GM18505 (cell line): ENCODE data around the gene ADCY5.
A peak's percentile ranks its signal among the peaks of the same experiment; 100 is the strongest.

ENCODE experiments used
- ATAC-seq: cut with Tn5 transposase; IDR thresholded peaks from one replicate; pipeline ENCODE4 v1.9.1; 2021; ENCODE audit not compliant: unreplicated experiment
- POLR2A ChIP-seq: IDR thresholded peaks from 4 replicates; pipeline ENCODE4 v1.6.1; 2011; ENCODE audit warnings: borderline replicate concordance; ENCODE audit not compliant: insufficient read depth, insufficient read length; ENCODE audit errors: extremely low read depth

The ADCY5 gene

DNA sequence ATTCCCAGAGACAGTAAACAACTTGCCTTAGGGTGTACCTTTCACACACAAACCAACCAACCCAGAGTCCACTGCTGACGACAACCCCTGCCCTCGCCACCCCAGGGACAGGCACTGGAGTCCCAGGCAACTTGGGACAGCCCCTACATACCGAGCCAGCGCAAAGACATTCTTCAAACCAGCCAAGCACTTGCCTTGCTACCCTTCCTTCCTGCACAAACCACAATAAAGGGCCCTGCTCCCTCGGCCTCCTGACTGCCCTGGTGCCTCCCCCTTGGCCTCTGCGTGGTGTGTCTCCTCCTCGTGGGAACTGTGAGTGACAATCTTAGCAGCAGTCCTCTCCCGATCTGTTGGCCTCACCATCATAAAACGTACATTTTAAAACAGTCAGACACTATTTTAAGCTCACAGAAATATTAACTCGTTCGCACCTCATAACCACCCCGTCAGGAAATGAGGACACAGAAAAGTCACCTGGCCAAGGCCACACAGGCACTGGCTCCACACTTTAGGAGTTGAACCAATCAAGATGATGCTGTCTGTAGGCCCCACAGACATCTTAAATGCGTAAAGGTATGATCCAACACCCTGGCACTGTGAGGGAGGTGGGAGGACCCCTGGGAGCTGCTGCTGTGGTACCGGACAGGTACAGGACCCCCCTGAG is 113.8 kb downstream of the ADCY5 start:
- no peak for ATAC-seq
- no peak for TF ChIP-seq POLR2A

DNA sequence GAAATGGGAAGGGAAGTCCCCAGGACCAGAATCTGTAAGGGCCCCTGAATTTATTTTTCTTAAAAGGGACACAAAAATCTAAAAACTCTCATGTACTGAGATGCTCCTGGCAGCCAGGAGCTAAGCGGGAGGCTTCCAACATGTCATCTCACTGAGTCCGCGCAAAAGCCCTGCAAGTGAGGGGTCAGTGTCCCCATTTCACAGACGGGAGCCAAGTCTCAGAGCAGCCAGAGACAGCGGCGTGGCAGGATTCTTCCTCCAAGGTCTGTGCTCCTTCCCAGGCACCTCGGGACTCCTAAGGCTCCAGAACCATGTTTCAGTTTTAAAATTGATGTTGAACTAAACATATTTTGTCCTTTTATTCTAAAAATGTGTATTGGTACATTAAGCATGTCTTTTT is 114.8 kb downstream of the ADCY5 start:
- no peak for TF ChIP-seq POLR2A
- no peak for ATAC-seq

DNA sequence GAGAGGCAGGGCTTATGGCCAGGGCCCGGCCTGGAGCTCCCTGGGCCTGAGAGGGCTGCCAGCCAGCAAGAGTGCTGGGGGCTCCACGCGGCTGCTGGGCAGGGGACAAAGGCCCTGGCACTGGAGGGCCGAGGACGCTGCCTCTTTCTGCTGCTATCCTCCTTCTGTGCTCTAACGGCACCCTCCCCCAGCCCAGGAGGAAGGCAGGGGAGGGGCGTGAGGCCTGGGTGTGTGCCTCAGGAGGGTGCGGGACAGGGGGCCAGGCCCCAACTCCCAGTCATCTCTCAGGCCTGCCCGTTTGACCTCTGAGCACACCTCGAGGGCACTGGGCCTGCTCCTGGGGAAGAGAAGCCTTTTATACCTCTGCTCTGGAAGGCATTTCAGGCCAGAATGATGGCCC is 115.5 kb downstream of the ADCY5 start:
- ATAC-seq: no peak
- TF ChIP-seq POLR2A: no peak

DNA sequence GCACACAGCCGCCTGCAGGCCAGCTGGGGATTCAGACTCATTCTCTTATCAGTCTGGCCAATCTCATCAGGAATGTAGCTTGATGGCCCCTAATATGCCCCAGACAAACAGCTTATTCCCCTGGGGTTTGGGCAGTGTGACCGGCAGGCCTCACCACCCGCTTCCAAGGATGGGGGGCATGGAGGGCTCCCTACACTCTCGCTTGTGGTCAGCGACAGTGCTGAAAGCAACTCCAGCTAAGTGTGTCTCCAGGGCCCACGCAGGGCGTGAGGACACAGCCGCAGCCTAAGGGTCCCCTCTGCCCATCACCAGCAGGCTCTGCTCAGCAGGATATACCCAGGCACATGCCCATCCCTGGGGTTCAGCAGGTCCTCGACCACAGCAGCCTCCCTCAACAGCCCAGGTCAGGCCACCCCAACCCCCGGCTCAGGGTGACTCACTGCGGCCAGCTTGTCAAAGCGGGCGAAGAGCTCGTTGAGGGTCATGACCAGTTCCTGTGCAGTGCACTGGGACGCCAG is 116.7 kb downstream of the ADCY5 start:
- no peak for ATAC-seq
- TF ChIP-seq POLR2A: no peak

DNA sequence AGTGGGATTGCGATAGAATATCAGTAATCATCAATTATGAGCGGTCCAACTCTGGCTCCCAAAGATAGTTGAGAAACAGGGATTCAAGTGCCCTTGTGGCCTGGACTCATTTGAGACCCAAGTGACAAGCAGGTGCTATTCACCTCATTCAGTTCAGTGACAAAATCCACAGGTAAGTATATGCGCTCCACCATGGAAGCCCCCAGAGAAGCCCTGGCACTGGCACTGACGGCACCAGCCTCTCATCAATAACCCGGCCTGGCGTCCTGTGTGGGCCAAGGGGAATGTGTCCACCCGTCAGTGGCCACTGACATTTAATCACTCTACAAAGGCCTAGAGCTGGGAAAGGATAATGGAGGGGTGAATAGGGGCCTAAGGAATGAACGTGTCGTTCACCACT is 117.2 kb downstream of the ADCY5 start:
- ATAC-seq: no peak

DNA sequence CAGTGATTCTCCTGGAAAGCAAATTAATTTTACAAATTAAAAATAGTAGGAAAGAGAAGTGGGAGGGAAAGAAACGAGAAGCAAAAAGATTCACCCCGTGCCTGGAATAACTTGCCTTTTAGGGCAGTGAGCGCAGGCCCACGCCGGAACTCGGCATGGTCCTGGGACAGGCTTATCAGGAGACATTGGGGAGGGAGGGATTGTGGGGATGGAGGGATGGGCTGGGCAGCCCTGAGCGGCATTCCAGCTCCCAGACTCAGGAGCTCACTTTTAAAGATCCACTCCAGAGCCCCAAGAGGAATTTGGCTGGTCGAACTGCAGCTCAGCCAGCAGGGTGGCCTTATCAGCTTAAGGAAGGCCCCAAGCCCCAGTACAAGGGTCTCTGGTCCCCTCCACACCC is 117.9 kb downstream of the ADCY5 start:
- no peak for ATAC-seq
- no peak for TF ChIP-seq POLR2A

More for the DNA sequence above, 117.2 kb downstream of the ADCY5 start:
- TF ChIP-seq POLR2A: no peak

DNA sequence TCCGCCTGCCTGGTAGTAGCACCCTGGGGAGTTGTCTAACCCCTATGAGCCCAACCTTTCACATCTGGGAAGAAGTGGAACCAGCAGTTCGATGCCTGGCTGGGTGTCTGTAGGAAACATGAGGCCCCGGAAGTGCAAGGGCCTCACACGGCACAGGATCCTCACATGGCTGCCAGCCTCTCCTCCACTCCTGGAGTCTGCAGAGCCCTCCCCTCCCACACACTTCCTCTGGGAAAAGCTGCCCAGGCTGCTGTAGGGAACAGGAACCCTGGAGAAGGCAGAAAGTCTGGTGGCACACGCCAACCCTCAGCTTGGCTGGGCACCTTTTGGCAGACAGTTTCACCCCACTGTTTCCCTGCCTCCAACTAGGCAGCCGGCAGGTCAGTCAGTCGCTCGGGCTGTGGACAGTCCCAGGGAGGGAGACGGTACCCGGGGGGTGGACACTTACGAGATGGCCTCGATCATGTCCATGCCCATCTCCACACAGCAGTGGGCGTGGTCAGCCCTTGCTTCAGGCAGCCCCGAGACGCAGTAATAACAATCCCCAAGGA is 118.4 kb downstream of the ADCY5 start:
- TF ChIP-seq POLR2A: no peak
- no peak for ATAC-seq

DNA sequence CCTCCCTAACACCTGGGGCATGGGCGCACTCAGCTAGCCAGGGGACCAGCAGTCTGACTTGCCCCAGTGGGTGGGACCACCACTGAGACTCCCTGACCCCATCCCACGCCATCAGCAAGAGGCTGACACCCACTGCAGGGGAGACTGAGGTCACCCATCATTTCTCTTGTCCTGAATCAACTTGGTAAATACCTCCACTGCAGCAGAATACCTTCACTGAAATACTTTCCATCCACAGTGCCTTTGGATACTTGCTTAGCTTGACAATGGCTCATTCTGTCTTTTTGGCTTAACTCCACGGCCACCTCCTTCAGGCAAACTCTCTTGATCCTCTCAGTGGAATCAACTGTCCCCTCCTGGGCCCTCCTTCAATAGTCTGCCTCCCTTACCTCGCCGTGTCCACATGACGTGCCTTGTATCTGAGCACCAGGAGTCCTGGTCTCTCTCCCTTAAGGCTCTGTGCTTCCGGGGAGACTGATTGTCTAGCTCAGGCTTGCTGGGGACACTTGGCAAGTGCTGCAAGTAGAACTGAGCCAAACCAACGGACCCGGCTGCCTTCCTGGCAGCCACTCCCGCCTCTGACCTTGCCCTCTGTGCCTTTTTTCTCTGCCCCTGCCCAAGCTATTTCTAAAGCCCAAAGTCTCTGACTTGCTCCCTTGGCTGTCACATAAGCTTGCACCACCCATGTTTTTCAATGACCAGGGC is 119.1 kb downstream of the ADCY5 start:
- ATAC-seq: no peak
- TF ChIP-seq POLR2A: no peak

DNA sequence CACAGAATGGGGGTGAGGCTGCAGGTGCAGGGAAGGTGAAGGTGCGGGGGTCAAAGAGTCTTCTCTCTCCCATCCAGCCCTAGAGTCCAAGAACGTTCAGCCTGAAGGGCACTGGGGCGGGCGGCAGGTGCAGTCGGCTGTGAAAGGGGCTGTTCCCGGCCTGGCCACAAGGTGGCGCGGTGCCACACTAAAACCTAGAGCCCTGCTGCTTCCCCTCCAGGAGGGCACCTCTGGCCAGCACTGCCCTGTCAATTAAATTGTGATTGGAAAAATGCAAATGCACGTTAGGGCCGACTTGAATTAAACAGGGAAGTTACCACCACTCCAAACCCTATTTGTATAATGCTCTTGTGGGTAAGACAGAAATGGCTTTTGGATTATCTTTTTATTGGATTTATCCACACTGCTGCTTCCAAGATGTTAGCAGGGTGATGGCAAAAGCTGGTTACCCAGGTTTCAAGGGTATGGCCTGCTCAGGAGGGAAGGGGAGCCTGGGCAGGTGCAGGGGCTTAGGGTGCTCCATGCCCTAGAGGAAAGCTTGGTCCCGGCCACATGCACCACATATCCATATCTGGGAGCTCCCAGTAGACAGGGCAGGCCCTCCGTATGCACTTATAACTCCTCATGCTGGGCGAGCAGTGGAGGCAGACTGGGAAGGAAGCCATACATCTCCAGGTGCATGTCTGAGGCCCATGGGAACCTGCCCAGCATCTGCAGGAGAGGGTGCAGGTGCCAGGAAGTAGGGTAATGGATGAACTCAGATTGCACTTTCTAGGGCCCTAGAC is 119.8 kb downstream of the ADCY5 start:
- ATAC-seq: peak; percentile 75
- TF ChIP-seq POLR2A: no peak

DNA sequence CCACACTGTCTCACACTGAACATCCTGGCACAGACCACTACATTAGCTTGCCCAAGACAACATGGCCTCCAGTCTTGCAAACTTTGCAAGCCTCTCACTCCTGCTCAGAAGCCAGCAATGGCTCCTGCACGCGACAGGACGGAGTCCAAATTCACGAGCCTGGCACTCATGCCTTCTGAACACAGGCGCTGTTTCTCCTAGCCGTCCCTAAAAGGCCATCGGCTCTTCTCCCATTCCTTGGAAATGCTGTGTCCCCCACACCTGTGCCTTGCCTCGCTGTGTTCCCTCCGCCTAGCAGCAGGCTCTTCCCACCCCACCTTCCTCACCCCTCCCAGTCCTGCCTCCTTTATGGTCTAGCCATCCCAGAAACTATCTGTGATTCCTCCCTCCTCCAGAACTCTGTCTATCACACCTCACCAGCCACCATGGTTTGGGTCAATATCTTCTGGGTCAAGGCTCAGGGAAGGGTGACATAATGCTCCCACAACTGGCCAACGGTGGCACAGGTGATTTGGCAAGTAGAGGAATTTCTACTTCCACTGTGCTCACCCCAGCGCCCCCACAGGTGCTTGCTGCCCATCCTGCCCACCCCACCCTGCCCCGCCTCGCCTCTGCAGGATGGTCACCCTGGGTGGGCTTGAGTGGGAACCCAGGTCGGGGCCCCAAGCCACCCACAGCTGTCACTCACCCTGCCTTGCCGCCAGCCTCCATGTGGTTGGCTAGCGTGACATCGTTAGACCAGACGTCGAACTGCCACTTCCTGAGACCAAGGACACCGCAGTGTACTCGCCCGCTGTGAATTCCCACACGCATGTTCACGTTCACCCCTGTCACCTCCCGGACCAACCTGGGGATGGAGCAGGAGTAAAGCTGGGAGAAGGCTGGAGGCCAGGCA is 120.7 kb downstream of the ADCY5 start:
- TF ChIP-seq POLR2A: no peak
- ATAC-seq: no peak

DNA sequence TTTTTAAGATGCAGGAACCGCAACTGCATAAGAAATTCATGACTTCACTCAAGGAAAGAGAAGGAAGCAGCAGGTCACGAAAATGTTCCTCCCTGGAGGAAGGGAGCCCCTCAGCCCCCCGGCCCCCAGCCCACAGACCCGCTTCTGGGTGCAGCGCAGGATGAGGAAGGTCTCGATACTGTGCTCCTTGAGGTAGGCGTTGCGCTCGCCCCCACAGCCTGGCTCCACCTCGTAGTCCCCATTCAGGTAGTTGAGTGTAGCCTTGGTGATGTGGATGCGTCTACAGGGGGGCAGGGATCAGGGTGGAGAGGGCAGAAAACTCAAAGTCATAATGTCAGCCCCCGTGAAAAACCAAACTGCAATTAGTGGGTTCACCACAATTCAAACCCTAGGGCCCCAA is 121.4 kb downstream of the ADCY5 start:
- TF ChIP-seq POLR2A: no peak
- ATAC-seq: no peak

DNA sequence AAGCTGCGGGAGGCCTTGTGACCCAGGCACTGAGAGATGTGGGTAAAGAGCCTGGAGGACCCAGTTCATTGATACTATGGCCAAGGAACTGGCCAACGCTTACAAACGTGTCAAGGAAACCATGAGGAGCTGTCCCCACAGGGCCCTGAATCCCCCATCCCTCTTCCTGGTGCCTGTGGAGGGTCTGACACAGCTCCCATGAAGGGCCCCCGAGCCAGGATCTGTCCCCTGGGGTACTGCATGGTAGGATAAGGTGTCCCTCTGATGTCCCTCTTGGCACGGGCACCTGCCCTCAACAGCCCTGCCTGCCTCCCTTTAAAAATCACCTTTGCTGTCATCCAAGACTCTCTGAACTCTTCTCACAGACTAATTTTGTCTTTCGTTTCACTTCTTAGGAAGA is 122.4 kb downstream of the ADCY5 start:
- ATAC-seq: no peak
- TF ChIP-seq POLR2A: no peak
